Neuron (in vitro differentiated cells): ENCODE results near the gene VASN.
A peak's percentile ranks its signal among the peaks of the same experiment; 100 is the strongest.

Source experiments
- H2AFZ ChIP-seq: one replicate; pipeline ENCODE4 v1.6.1; 2013; ENCODE audit warnings: low read depth, mild to moderate bottlenecking, inconsistent platforms, low read length, moderate library complexity
- H3K27me3 ChIP-seq: one replicate; pipeline ENCODE4 v1.6.1; 2013; ENCODE audit warnings: low read length; ENCODE audit not compliant: insufficient read depth
- H3K36me3 ChIP-seq: one replicate; pipeline ENCODE4 v1.6.1; 2013; ENCODE audit warnings: low read length; ENCODE audit not compliant: insufficient read depth
- H3K4me1 ChIP-seq: one replicate; pipeline ENCODE4 v1.6.1; 2013; ENCODE audit warnings: low read length; ENCODE audit not compliant: insufficient read depth
- H3K4me3 ChIP-seq: 2 replicates; pipeline ENCODE4 v1.5.1; 2013; ENCODE audit warnings: mild to moderate bottlenecking, low read length, moderate library complexity
- H3K9me3 ChIP-seq: one replicate; pipeline ENCODE4 v1.6.1; 2013; ENCODE audit warnings: low read length

Gene VASN

GRCh38 chr16:4365014-4365406 lies 6.6 kb upstream of the VASN start:
- Histone ChIP-seq H2AFZ (no peak overlapping the region), H3K4me3 (no peak overlapping the region), H3K4me1 (no peaks in the 10 kb centered on the region), H3K36me3 (peaks cover 4% of the 10 kb centered on the region), H3K27me3 (no peaks in the 10 kb centered on the region), H3K9me3 (no peaks in the 10 kb centered on the region)

GRCh38 chr16:4365615-4366014 lies 6.0 kb upstream of the VASN start:
- no peak overlapping the region for H3K4me3 ChIP-seq
- no peaks in the 10 kb centered on the region for H3K27me3 ChIP-seq
- peaks cover 2% of the 10 kb centered on the region for H3K4me1 ChIP-seq
- H2AFZ ChIP-seq = no peak overlapping the region
- no peaks in the 10 kb centered on the region for H3K9me3 ChIP-seq
- peaks cover 4% of the 10 kb centered on the region for H3K36me3 ChIP-seq

GRCh38 chr16:4366016-4366415 lies 5.6 kb upstream of the VASN start:
- peaks cover 6% of the 10 kb centered on the region for H3K4me1 ChIP-seq
- no peak overlapping the region for H3K4me3 ChIP-seq
- H2AFZ ChIP-seq = no peak overlapping the region
- H3K27me3 ChIP-seq = no peaks in the 10 kb centered on the region
- H3K36me3 ChIP-seq = peaks cover 4% of the 10 kb centered on the region
- no peaks in the 10 kb centered on the region for H3K9me3 ChIP-seq

- no peak overlapping the region for H3K4me3 ChIP-seq
- no peaks in the 10 kb centered on the region for H3K36me3 ChIP-seq
- H3K9me3 ChIP-seq = no peaks in the 10 kb centered on the region
- H3K4me1 ChIP-seq = peaks cover 14% of the 10 kb centered on the region
- no peak overlapping the region for H2AFZ ChIP-seq
- no peaks in the 10 kb centered on the region for H3K27me3 ChIP-seq
Measured at GRCh38 chr16:4367393-4367856, 4.2 kb upstream of the VASN start.

- Histone ChIP-seq H3K36me3 (no peaks in the 10 kb centered on the region), H3K9me3 (no peaks in the 10 kb centered on the region), H3K4me1 (peaks cover 31% of the 10 kb centered on the region), H3K27me3 (no peaks in the 10 kb centered on the region), H3K4me3 (no peak overlapping the region), H2AFZ (no peak overlapping the region)
Measured at GRCh38 chr16:4369007-4369733, 2.5 kb upstream of the VASN start.

GRCh38 chr16:4370151-4370550 lies 1.5 kb upstream of the VASN start:
- H3K4me1 ChIP-seq = peaks cover 37% of the 10 kb centered on the region
- H2AFZ ChIP-seq = no peak overlapping the region
- no peaks in the 10 kb centered on the region for H3K9me3 ChIP-seq
- H3K4me3 ChIP-seq = no peak overlapping the region
- H3K27me3 ChIP-seq = no peaks in the 10 kb centered on the region
- no peaks in the 10 kb centered on the region for H3K36me3 ChIP-seq

- Histone ChIP-seq H3K4me1 (peaks cover 37% of the 10 kb centered on the region), H3K4me3 (no peak overlapping the region), H3K27me3 (no peaks in the 10 kb centered on the region), H3K9me3 (no peaks in the 10 kb centered on the region), H3K36me3 (no peaks in the 10 kb centered on the region), H2AFZ (no peak overlapping the region)
Measured at GRCh38 chr16:4370570-4371356, 885 bp upstream of the VASN start.

- Histone ChIP-seq H2AFZ (no peak overlapping the region), H3K4me1 (peaks cover 37% of the 10 kb centered on the region), H3K9me3 (no peaks in the 10 kb centered on the region), H3K36me3 (no peaks in the 10 kb centered on the region), H3K4me3 (peak overlapping the region; percentile 47), H3K27me3 (no peaks in the 10 kb centered on the region)
Measured at GRCh38 chr16:4372001-4372577, 441 bp downstream of the VASN start.

GRCh38 chr16:4372578-4373355 lies 1.1 kb downstream of the VASN start:
- peaks cover 37% of the 10 kb centered on the region for H3K4me1 ChIP-seq
- no peaks in the 10 kb centered on the region for H3K9me3 ChIP-seq
- H3K27me3 ChIP-seq = no peaks in the 10 kb centered on the region
- H2AFZ ChIP-seq = no peak overlapping the region
- no peaks in the 10 kb centered on the region for H3K36me3 ChIP-seq
- peak overlapping the region; percentile 47 for H3K4me3 ChIP-seq

GRCh38 chr16:4373356-4373908 lies 1.8 kb downstream of the VASN start:
- no peak overlapping the region for H2AFZ ChIP-seq
- no peaks in the 10 kb centered on the region for H3K27me3 ChIP-seq
- no peaks in the 10 kb centered on the region for H3K9me3 ChIP-seq
- peak overlapping the region; percentile 27 for H3K4me3 ChIP-seq
- H3K36me3 ChIP-seq = no peaks in the 10 kb centered on the region
- H3K4me1 ChIP-seq = peaks cover 37% of the 10 kb centered on the region

GRCh38 chr16:4373909-4374742 lies 2.5 kb downstream of the VASN start:
- H3K9me3 ChIP-seq = no peaks in the 10 kb centered on the region
- H2AFZ ChIP-seq = no peak overlapping the region
- peak overlapping the region; percentile 27 for H3K4me3 ChIP-seq
- peaks cover 37% of the 10 kb centered on the region for H3K4me1 ChIP-seq
- H3K36me3 ChIP-seq = no peaks in the 10 kb centered on the region
- no peaks in the 10 kb centered on the region for H3K27me3 ChIP-seq

- H3K4me1 ChIP-seq = peaks cover 34% of the 10 kb centered on the region
- H3K36me3 ChIP-seq = no peaks in the 10 kb centered on the region
- H3K9me3 ChIP-seq = no peaks in the 10 kb centered on the region
- H3K27me3 ChIP-seq = no peaks in the 10 kb centered on the region
- H3K4me3 ChIP-seq = no peak overlapping the region
- H2AFZ ChIP-seq = no peak overlapping the region
Measured at GRCh38 chr16:4375717-4376116, 4.1 kb downstream of the VASN start.
